Islet precursor cell (in vitro differentiated cells): ENCODE measurements around the gene GSTM1.
A peak's percentile ranks its signal among the peaks of the same experiment; 100 is the strongest.

Experiments
- DNase-seq: peaks from one replicate; pipeline ENCODE4 v3.0.0-alpha.2; 2018

Gene GSTM1

GRCh38 chr1:109732390-109732881, 44.8 kb downstream of the GSTM1 start:
- DNase-seq = no peak

DNA sequence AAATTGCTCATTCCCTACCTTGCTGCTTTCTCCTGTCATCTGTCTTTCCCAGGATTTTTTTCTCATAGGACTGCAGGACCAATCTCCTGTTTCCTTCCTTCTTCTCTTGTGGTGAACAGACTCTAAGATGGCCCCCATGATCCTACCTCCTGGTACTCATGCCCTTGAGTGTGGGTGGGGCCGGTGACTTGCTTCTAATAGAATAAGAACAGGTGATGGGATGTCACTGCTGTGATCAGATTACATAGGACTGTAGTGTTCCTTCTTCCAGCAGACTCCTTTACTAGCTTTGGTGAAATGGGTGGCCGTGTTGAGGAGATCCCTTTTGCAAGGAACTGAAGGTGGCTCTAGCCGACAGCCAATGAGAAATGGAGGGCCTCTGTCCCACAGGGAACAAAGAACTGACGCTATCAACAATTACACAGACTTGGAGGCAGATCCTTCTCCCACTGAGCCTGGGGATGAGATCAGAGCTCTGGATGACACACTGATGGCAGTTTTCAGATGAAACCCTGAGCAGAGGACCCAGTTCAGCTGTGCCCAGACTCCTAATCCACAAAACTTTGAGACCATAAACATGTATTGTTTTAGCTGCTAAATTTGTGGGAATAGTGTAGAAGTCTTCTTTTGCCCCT, 45.7 kb downstream of the GSTM1 start:
- DNase-seq = no peak

DNA sequence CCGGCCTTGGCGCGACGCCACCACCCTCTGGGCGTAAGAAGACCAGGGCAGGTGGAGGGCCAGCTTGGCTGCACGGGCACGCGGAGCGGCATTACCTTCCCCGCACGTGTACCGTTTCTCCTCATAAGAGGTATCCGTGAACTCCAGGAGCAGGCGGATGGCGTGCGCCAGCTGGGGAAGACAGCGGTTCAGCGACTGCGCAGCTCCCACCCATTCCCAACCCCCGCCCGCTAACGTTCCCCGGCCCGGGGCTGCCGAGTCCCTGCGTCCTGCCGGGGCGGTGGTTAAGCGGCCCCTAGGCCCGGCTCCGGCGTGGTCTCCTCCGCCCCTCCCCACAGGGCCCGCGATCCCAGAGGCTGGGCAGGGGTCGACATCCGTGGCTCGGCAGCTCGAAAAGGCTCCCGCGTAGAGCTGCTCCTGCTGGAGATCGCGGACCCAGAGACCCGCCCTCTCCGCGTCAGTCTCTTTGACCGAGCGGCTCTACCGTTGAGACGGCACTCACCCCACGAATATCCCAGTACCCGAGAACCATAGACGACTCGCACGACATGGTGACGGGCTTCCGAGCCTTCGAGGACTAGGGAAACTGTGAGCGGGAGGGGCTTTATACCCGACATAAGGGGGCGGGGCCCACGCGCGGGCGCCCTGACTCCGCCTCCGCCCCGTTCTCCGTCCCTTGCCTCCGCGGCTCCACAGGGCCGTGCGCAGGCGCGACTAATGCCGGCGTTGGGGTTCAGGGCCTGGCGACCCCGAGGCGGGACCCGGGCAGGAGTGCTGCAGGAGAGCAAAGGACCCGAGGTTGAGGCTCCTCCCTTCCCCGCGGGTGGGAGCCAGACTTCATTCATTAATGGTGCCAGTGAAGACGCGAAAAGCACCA, 52.4 kb downstream of the GSTM1 start:
- DNase-seq = peak; percentile 75

- no peak for DNase-seq
These were observed 53.2 kb downstream of the GSTM1 start, which contains the start of gene GSTM3 for GRCh38 chr1:109740615-109741373. TSS of gene GSTM3 (minus strand) at chr1:109741038. CDS start at chr1:109740287, 751 bp downstream.
